Stimulated activated CD8-positive, alpha-beta memory T cell treated with anti-CD3 and anti-CD28 coated beads, Interleukin-12 subunit alpha, Interleukin-12 subunit beta, amount 100 ng/mL, for 24 hours (primary cell): Measurements from ENCODE around the gene LRIT2.

ENCODE experiments used
- DNase-seq: peaks from one replicate; pipeline ENCODE4 v3.0.0-alpha.2; 2020; ENCODE audit errors: extremely low read depth

The LRIT2 gene

GRCh38 chr10:84241185-84241790, 15.9 kb upstream of the LRIT2 start, which contains the start of gene LRIT1:
Gene LRIT1, minus strand, starts transcription at chr10:84241546. Its CDS starts 107 bp downstream, at chr10:84241439.
- no peak for DNase-seq

GRCh38 chr10:84238909-84239308, 13.6 kb upstream of the LRIT2 start:
- no peak for DNase-seq

- no peak for DNase-seq
These were observed 12.1 kb upstream of the LRIT2 start for GRCh38 chr10:84237199-84238051.

GRCh38 chr10:84236807-84237198, 11.5 kb upstream of the LRIT2 start:
- DNase-seq: no peak

GRCh38 chr10:84235096-84235495, 9.8 kb upstream of the LRIT2 start:
- DNase-seq: no peak

- no peak for DNase-seq
These were observed 9.1 kb upstream of the LRIT2 start for GRCh38 chr10:84234479-84234878.

- DNase-seq: no peak
These were observed 8.6 kb upstream of the LRIT2 start for GRCh38 chr10:84233940-84234339.

- no peak for DNase-seq
These were observed 7.0 kb upstream of the LRIT2 start for GRCh38 chr10:84232376-84232775.

GRCh38 chr10:84230359-84230758, 5.0 kb upstream of the LRIT2 start:
- no peak for DNase-seq

- DNase-seq: no peak
These were observed 2.5 kb upstream of the LRIT2 start for GRCh38 chr10:84227810-84228209.

GRCh38 chr10:84226616-84227015, 1.3 kb upstream of the LRIT2 start:
- DNase-seq: no peak

GRCh38 chr10:84224411-84225028, 824 bp downstream of the LRIT2 start:
- no peak for DNase-seq

GRCh38 chr10:84221916-84222315, 3.4 kb downstream of the LRIT2 start:
- no peak for DNase-seq

GRCh38 chr10:84217746-84218145, 7.6 kb downstream of the LRIT2 start:
- no peak for DNase-seq

GRCh38 chr10:84216834-84217233, 8.5 kb downstream of the LRIT2 start:
- no peak for DNase-seq

GRCh38 chr10:84214612-84215235, 10.6 kb downstream of the LRIT2 start:
- no peak for DNase-seq

- DNase-seq: no peak
These were observed 11.2 kb downstream of the LRIT2 start for GRCh38 chr10:84214046-84214572.

- no peak for DNase-seq
These were observed 12.3 kb downstream of the LRIT2 start for GRCh38 chr10:84213076-84213475.

GRCh38 chr10:84212014-84212413, 13.3 kb downstream of the LRIT2 start:
- DNase-seq: no peak

- DNase-seq: no peak
These were observed 13.8 kb downstream of the LRIT2 start for GRCh38 chr10:84211566-84211965.

GRCh38 chr10:84208023-84208422, 17.3 kb downstream of the LRIT2 start:
- no peak for DNase-seq

GRCh38 chr10:84205853-84206525, 19.4 kb downstream of the LRIT2 start:
- DNase-seq: no peak
